ENCODE data around the gene FTH1. TPM values are rescaled to one million over a fixed set of nuclear protein-coding genes. Genes with fewer than 3 reads are reported as not detected.

Gene FTH1
- total RNA-seq, 1 donor: 708 TPM

- no peak for TF ChIP-seq CTCF (IDR thresholded peaks at IDR 0.05; ENCODE audit: insufficient read depth, low read depth, low read length)
- H3K4me3 ChIP-seq (ENCODE audit: low read depth, low read length): no peak overlapping the region
Measured at GRCh38 chr11:61914471-61915171, 52.8 kb downstream of the FTH1 start.

More at GRCh38 chr11:61914471-61915171, 52.8 kb downstream of the FTH1 start:
- DNase-seq (ENCODE audit: low read depth): no peak

Small RNAs within 50 kb of the gene (small RNA-seq; reads per million reads assigned to genes)
- gene RNU6-1243P: not detected

Other genes with a start within 250 kb of the FTH1 start
- 2.6 and 9.7 TPM in 2 replicates for gene MYRF, start 215.0 kb downstream of the FTH1 start, total RNA-seq
- gene TMEM258, start 175.0 kb downstream of the FTH1 start, total RNA-seq: 40.6 and 76.4 TPM in 2 replicates
- gene FEN1, start 174.7 kb downstream of the FTH1 start, total RNA-seq: 23.8 and 27.6 TPM in 2 replicates
- gene FADS1, start 150.6 kb downstream of the FTH1 start, total RNA-seq: 190 and 244 TPM in 2 replicates
- 713 and 741 TPM in 2 replicates for gene FADS2, start 139.3 kb downstream of the FTH1 start, total RNA-seq
- 94.7 and 126 TPM in 2 replicates for gene FADS3, start 76.1 kb downstream of the FTH1 start, total RNA-seq
- 6.9 and 10.6 TPM in 2 replicates for gene RAB3IL1, start 50.1 kb downstream of the FTH1 start, total RNA-seq
- gene BEST1, start 17.3 kb downstream of the FTH1 start, total RNA-seq: 3.0 and 3.2 TPM in 2 replicates
- 26.7 and 39.3 TPM in 2 replicates for gene INCENP, start 156.4 kb upstream of the FTH1 start, total RNA-seq
- not detected in 2 replicates for gene SCGB1D1, start 222.6 kb upstream of the FTH1 start, total RNA-seq
- not detected in 2 replicates for gene SCGB2A1, start 241.0 kb upstream of the FTH1 start, total RNA-seq

Measured in fibroblast of villous mesenchyme (primary cell).